T-helper 2 cell (primary cell): ENCODE data around the gene DNAJB2.
A peak's percentile ranks its signal among the peaks of the same experiment; 100 is the strongest.
"Not testable (repeated sequence)": the region's sequence is repeated elsewhere in the genome, so short reads cannot be mapped to it uniquely, and the experiment has no call there.

Experiments
- DNase-seq, 5 experiments: peaks; one replicate each; pipeline versions ENCODE4 v3.0.0 to v3.0.0-alpha.2; 2012 to 2022

The DNAJB2 gene

DNA sequence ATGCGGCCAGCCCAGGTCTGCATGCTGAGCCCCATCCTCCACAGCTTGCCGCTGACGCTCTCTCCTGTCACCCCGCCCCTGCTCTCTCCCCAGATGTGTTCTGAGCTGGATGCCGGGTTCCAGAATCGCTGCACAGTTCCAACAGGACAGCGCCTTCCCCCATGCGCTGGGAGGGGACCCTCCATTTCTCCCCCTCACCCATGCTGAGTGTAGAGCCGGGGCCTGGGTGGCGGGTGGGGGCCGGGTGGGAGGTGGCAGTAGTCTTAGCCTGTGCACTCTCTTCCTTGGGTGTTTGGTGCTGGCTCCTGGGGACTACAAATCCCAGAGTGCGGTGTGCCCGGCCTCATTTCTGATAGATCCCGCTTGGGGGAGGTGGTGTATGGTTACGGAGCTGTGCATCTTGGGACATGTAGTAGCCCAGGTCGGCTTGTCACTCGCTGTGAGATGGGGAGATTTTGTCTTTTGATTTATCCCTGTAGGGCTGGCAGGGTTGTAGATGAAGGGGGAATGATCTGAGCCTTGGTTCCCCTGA lies 6.8 kb downstream of the DNAJB2 start:
- no peak for DNase-seq

DNA sequence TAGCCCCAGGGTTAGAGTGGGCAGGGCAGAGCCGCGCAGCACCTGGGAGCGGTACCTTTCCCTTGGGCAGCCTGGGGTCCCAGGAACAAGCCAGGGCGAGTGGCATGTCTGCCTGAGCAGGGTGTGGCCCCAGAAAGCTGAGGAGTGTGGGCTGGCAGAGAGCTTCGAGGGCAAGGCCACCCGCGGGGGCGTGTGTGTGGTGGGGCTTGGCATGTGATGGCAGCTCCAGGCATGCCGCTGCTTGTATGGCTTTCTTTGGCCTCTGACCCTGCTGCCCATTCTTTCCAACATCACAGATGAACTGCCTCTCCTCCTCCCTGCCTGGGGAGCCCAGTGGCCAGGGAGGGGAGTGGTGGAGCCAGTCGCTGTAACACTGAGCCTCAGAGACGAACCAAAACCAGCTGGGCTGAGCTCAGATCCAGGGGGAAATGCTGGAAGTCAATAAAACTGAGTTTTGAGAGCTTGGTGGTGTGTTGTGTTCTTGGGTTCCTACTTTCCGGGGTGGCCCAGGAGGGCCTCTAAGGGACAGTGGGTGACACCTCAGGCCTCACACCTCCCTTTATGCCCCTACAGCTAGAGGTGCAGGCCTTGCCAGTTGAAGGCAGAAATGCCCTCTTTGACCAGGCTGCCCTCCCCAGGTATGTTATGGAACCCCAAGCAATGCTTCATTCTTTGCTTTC lies 7.4 kb downstream of the DNAJB2 start:
- no peak for DNase-seq

DNA sequence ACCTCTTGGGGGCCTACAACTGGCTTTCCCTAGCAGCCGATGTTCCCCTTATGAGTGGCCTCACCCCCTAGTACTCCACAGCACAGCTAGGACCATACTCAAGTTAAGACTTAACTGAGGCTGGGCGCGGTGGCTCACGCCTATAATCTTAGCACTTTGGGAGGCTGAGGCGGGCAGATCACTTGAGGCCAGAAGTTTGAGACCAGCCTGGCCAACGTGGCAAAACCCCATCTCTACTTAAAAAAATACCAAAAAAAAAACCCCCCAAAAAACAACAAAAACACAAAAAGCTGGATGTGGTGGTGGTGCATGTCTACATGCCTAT lies 7.9 kb downstream of the DNAJB2 start:
- not testable (repeated sequence) for DNase-seq

DNA sequence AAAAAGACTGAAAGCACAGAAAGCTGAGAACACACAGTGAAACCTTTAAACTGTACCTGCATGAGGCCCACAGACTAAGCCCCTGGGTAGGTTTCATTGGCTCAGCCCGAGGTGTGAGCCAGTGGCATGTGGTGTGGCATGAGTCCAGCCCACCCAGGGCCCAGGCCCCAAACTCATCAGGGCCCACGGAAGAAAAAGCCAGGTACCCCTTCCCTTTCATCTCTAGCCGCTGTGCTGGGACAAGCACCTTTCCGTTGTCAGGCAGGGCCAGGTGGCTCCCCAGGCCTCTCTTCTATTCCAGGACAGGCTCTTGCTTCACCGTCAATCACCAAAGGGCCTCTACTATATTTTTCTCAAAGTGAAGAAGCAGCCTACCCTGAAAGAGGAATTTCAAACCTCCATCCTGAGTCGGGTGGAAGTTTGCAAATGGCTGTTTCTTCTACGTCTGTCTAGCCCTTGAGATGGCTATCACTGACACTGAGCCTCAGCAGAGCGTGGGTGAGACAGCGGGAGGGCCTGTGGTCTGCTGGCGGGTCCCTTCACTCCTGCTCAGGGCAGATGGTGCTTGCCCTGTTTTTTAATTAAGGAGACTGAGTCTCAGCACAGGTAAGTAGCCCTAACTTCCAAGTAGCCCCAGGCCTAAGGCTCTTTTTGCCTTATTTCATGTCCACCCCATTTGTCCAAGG lies 8.6 kb downstream of the DNAJB2 start:
- DNase-seq: no peak

DNA sequence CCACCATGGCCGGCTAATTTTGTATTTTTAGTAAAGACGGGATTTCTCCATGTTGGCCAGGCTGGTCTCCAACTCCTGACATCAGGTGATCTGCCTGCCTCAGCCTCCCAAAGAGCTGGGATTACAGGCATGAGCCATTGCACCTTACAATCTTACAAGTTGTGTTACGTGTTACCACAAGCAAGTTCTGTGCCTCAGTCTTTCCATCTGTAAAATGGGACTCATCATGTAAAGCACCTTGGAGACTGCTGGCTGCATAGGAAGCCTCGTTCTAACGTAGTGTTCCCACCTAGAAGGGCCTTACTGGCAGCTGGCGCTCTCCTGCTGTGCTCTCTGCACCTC lies 10.0 kb downstream of the DNAJB2 start:
- DNase-seq: no peak

DNA sequence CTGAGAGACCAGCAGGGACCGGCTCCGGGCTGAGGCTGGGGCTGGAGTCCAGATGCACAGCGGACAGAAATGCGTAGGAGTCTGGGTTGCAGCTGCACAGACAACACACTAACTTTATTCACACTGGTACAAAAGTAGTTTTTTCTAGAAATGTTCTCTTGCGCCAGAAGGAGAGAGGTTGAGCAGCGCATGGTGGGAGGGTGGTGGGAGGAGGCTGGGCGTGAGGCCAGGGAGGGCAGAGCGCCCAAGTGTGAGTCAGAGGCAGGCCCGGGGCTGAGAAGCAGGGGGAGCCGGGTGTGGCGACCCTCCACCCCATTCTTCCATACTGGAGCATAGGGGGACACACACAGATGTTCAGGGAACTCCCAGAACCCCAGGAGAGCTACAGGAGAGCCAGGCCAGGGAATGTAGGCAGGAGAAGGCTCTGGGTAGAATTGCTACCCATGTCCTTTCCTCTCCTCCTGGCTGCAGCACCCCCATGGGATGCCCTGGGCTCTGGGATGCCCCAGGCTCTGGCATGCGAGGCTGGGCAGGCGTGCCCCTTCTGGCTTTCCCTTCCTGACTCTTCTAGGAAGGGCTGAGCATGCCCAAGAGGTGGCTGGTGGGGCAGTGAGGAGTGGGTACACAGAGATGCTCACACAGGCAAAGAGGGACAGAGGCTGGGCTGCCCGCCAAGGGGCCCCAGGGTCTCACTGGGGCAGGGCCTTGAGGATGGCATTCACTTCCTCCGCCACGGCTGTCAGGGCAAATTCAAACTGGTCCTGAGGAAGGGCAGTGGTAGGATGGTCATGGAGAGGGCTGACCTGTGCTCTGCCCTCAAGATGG lies 10.6 kb downstream of the DNAJB2 start:
- DNase-seq: no peak

DNA sequence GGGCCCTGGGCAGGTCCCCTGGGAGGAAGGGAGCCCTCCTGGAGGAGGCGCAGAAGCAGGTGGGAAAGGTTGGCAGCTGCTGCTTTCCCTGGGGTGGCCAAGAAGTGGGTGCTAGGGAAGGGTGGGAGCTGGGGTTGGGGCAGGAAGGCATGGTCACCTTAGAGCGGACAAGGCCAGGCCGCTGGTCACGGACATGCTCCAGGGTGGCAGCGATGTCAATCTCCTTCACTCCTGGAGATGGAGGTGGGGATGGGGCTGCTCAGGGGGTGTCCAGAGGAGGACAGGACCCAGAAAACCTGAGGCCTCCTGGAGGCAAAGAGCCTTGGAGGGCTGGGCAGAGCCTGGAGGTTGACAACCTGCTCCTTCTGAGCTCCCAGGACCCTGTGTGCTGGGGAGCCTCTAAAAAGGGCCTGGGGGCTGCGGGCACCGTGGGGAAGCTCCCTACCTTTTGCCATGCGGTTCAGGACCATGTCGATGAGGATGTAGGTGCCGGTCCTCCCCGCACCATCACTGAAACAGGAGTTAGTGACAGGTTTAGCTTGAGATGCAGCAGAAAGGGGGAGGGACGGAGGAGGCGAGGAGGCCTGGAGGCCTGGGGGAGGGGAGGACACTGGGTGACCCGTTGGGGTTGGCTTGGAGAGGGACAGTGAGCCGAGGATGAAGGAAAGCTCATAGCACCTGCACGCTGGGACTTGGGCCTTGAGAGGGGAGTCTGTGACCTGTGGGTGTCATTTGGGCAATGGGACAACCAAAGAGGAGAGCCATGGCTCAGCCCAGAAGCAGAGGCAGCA lies 11.4 kb downstream of the DNAJB2 start:
- no peak for DNase-seq

DNA sequence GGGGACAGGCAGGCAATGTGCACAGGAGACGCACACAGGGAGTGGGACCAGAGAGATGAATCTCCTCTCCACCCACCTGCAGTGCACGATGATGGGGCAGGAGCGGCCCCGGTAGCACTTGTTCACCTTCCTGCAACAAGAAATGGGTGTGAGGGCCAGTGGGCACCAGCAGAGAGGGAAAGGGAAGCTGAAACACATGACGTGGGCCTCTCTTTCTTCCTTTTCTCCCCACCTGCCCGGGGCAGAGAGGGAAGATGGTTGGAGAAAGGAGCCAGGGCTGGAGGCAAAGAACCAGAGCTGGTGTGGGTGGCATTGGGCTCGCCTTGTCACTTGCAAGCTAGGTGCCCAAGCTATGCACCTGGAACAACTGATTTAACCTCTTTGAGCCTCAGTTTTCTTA lies 12.2 kb downstream of the DNAJB2 start:
- no peak for DNase-seq

DNA sequence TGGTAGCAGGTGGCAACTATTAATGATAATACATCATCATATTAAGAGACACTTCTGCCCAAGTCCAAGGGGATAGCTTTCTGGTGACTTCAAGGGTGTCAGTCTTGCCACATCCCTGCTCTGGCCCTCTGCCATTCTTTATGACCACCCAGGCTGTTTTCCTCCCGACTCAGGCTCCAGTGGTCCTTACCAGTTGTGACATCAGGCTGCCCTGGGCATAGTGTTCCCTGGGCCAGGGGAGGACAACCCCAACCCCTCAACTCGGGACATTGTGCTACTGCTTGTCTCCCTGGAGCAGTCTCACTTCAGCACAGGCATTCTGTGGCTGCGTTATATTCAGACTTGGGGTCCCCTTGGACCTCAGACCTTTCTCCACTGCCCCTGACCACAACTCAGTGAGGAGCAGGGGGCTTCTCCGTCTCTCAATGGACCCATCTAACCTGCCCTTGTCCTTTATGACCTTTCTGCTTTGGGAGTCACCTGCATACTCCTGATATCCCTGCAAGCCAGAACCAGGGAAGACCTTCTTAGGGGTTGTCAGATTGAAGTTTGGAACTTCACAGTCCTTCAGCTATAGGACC lies 12.8 kb downstream of the DNAJB2 start:
- DNase-seq: no peak

DNA sequence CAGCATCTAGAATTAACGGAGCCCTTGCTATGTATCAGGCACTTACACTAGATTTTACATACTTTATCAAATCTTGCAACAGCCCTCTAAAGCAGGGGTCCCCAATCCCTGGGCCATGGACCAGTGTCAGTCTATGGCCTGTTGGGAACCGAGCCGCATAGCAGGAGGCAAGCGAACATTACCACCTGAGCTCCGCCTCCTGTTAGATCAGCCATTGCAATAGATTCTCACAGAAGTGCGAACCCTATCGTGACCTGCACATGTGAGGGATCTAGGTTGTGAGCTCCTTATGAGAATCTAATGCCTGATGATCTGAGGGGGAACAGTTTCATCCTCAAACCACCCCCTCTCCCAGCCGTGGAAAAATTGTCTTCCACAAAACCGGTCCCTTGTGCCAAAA lies 13.4 kb downstream of the DNAJB2 start:
- no peak for DNase-seq

DNA sequence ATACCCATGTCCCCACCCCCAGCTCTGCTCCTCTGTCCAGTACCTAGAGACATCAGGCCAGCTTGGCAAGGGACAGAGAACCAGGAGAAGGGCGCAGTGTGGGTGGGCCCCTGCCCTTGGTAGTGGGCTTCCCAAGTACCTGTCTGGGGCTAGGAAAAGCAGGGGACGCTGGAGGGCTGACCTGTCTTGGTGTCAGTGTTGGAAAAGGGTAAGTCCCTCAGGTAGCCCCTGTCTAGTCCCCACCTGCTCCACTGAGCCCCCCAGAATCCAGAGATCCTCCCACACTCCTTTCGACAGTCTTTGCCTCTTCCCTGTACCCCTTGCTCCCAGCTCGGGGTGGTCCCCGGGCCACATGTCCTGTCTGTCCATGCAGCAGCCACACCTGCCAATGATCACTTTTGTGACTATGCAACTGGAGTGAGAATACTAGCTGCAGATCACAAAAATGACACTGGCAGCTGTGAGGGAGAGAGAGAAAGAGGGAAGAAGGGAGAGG lies 14.6 kb downstream of the DNAJB2 start:
- DNase-seq: no peak

DNA sequence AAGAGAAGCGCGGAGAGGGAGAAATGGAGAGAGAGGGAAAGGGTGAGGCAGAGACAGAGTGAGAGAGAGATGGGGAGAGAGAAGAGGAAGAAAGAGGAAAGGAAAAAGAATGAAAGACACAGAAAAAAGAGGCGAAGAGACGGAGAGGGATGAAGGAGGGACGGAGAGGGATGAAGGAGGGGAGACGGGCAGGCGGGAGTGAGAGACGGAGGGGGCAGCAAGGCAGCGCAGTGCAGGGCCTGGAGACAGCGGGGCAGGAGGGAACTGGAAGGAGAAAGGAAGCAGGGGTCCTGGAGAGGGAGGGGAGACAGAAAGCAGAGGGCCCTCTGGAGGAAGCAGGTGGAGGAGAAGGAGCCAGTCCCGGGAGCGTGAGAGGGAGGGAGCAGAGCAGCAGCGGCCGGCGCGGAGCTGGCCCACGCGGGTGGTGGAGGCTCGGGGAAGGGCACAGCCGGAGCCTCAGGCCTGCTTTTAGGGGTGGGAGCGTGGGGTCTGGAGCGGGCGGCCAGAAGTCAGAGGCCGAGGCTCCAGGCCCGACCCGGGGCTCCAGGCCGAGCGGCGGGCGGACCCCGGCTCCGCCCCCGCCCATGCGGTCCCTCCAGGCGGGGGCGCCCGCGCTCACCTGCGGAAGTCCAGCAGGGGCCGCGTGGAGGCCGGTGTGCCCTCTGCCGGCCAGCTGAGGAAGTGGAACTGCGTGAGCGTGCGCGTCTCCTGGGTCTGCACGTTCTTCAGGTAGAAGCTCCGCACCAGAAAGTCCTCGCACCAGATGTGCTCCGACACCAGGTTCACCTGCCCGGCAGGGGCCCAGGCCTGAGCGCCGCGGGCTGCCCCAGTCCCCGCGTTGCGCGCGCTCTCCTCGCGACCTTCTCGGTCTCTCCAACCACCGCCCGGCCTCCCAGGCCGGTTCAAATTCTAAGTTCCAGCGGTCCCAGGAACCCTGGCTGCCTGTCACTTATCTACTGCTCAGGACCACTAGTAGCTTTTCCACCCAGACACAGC lies 15.5 kb downstream of the DNAJB2 start:
- peak; percentile 82 to 89 (median 84) for DNase-seq

DNA sequence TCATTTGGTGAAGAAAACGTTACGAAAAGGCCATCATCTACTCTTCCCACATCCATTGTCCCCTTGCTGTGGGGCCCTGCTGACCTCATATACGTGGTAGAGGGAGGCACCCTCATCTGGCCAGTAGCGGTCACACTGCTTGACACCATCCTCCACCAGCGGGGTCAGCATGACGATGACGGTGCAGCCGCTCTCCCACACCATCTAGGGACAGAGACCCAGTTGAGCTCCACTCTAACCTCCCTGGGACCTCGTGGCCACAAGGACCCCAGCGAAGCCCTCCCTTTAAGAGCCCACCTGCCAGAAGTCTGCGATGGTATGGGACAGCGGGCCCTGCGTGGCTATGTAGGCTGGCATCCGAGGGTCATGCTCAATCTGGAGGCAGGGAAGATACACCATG lies 17.0 kb downstream of the DNAJB2 start:
- DNase-seq: no peak

DNA sequence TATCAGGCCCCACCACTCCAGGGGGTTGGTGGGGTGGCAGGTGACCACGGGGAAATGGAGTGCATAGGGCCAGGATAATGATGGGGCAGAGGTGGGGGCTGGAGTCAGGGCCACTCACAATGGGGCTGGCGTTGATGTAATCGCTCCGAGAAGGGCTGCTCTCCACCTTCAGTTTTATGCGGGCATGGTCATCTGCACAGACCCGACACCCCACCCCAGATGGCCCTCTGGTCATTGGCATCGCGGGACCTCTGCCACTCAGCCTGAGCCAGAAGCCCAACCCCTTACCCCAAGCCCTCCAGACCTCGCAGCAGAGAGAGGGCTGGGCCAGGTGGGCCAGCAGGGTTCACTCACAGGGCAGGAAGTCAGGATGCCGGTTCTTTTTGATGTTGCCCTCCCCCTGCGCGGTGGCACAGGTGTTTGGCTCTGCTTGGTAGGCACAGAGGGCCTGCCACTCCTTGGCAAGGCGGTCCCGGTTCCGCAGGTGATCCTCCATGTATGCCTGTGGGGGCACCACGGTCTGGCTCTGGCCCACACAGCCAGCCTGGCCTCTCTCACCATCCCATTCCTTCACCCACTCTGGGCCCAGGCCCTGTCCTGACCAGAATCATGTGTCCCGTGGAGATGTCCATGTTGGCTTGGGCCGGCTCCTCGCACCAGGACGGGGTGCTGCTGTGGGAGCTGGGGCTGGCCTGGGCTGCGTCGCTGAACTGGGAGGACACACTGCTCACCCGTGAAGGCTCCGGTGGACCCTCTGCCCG lies 17.6 kb downstream of the DNAJB2 start:
- DNase-seq: no peak

DNA sequence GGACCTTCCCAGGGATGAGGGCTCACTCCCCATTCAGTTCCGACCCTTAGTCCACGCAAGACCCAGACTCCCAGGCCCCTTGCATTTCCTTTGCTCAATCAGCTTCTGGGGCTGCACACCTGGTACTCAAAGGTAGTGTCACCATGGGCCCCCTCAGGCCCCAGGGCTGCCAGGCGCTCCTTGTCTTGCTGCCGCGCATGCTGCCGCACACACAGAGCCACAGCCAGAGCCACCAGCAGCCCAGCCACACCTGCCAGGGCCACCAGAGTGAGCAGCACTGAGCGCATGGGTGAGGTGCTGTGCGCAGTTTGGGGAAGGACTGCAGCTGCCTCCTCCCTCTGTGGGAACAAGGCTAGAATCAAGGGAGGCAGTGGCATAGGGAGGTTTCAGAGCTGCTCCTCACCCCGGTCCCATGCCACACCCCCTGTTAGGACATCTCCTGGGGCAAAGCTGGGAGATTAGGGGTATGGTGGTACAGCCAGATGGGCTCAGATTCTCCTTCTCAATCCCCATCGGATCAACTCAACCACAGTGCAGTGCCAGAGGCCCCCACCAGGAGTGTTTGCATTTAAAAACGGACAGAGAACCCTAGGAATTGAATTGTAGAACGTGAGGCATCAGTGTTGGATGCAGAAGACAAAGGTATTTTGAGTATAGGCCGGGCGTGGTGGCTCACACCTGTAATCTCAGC lies 18.7 kb downstream of the DNAJB2 start:
- no peak for DNase-seq

DNA sequence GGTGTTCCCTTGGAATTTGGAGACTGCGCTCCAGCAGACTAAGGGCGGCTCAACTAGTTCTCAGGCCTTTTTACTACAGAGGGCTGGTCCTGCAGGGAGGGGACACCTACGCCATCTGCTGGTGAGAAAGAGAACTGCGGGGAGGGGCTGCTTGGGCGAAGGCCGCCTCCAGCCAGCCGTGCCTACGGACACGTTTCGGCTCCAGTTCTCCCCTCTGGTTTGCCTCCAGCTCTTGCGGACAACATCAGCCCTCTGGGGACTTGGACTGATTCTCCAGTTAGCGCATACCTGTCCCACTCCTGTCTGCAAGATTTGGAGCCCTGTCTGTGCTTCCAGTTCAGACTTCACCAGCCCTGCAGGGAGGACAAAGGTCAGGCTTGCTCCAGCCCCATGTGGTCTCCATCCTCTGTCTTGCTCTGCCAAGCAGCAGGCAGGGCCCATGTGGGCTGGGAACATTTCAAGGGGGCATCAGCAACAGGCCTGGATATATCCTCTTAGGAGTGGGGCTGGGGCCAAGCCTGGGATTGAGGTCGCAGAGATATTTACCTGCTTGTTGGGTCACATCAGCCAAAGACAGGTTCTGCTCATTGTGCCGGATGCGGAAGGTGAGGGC lies 19.7 kb downstream of the DNAJB2 start:
- DNase-seq: peak; percentile 64 to 91 (median 76)

DNA sequence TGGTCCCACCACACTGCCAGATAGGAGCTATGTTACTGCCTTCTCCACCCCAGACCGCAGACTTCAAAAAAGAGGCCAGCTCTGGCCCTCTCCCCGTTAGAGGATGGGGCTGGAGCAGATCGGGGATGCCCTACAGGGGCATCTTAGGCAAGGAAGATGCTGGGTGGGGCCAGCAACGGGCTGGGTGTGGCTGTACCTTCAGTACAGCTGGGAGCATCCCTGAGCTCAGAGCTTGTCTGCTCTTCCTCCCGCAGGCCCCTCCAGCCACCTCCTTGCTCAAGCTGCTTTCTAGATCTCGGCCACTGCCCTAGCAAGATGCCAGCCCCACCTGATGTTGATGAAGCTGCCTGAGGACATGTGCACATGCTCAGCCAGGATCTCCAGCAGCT lies 20.2 kb downstream of the DNAJB2 start:
- no peak for DNase-seq

DNA sequence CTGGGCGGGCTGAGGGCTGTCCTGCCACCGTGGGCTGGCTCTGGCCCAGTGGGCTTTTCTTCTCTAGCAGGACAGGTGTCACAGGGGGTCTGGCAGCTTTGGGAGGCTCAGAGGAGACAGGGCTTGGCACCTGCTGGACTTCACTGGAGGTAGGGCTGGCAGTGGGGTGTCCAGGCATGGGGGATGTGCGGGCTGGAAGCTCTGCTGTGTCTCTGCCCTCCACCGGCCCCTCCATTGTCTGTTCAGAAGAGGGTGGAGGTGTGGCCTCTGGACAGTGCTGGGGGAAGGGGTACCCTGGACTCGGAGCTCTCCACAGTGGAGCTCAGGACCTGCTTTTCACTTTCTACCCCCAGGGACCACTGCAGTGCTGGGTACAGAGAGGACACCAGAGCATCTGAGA lies 20.9 kb downstream of the DNAJB2 start:
- DNase-seq: no peak

DNA sequence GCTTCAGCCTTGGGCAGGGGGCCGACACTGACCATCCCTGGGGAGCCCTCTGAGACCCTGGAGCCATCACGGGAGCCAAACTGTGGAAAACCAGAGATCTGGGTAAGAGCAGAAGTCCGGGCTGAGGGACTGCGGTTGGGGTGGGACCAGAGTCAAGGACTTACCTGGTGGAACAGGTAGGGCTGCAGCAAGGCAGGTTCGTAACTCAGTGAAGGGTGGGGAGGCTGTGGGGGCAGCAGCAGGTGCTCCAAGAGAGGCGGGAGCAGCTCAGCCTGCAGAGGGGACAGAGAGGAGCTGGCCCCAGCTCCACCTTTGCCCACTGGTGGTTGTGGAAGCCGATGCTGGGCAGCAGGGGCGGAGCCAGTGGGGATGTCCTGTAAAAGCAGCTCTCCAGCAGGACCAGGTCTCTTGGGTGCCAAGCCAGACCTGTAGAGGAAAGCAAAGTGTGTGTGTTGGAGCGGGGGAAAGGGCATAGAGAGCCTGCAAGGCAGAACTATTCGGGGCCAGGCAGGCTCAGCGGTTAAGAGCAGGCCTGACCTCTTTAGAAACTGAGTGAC lies 23.3 kb downstream of the DNAJB2 start:
- DNase-seq: no peak
